Mesodermal cell (in vitro differentiated cells): ENCODE results near the gene CST7.

Experiments
- H3K27ac ChIP-seq: 2 replicates; pipeline ENCODE4 v1.7.0; 2013; ENCODE audit warnings: mild to moderate bottlenecking, low read depth, low read length, moderate library complexity; ENCODE audit not compliant: severe bottlenecking
- H3K36me3 ChIP-seq: 2 replicates; pipeline ENCODE4 v1.7.1; 2013; ENCODE audit warnings: mild to moderate bottlenecking, low read length, moderate library complexity; ENCODE audit not compliant: control insufficient read depth, insufficient read depth
- H3K4me1 ChIP-seq: one replicate; pipeline ENCODE4 v1.7.1; 2013; ENCODE audit warnings: mild to moderate bottlenecking, low read length; ENCODE audit not compliant: insufficient read depth, control insufficient read depth, poor library complexity, severe bottlenecking
- H3K4me3 ChIP-seq: 2 replicates; pipeline ENCODE4 v1.7.0; 2013; ENCODE audit warnings: low read length, control low read depth, mild to moderate bottlenecking; ENCODE audit not compliant: insufficient read depth, poor library complexity, severe bottlenecking; ENCODE audit errors: extremely low read depth
- H3K9me3 ChIP-seq: 2 replicates; pipeline ENCODE4 v1.7.1; 2013; ENCODE audit warnings: mild to moderate bottlenecking, low read length, moderate library complexity; ENCODE audit not compliant: control insufficient read depth
- WGBS, 2 experiments: methylation state at CpG; one replicate each; pipeline ENCODE4 v1.1.5; 2013; ENCODE audit warnings: missing lambda C conversion rate in 2 of 2; ENCODE audit not compliant: insufficient coverage in 2 of 2; 5-methylcytosine and 5-hydroxymethylcytosine counted together

The CST7 gene

GRCh38 chr20:24965065-24965919, 16.2 kb downstream of the CST7 start:
- Histone ChIP-seq H3K9me3 (no peaks in the 10 kb centered on the region), H3K27ac (no peak overlapping the region), H3K4me1 (no peaks in the 10 kb centered on the region), H3K36me3 (peaks cover 89% of the 10 kb centered on the region), H3K4me3 (no peak overlapping the region)
- 88 to 98% methylated on average over 7 of the region's 7 CpGs for WGBS, 2 experiments

- no peak overlapping the region for H3K4me3 ChIP-seq
These were observed 17.4 kb downstream of the CST7 start for GRCh38 chr20:24966317-24967012.

GRCh38 chr20:24968278-24968800, 19.3 kb downstream of the CST7 start:
- Histone ChIP-seq H3K36me3 (peaks cover 81% of the 10 kb centered on the region), H3K9me3 (no peaks in the 10 kb centered on the region), H3K4me1 (no peaks in the 10 kb centered on the region), H3K4me3 (no peak overlapping the region), H3K27ac (no peak overlapping the region)
- WGBS, 2 experiments, result 90 to 96% methylated on average over 4 of the region's 5 CpGs

More at GRCh38 chr20:24966317-24967012, 17.4 kb downstream of the CST7 start:
- Histone ChIP-seq H3K36me3 (peaks cover 83% of the 10 kb centered on the region), H3K27ac (no peak overlapping the region), H3K9me3 (no peaks in the 10 kb centered on the region), H3K4me1 (no peaks in the 10 kb centered on the region)
- WGBS, 2 experiments, result 92 to 98% methylated on average over 13 of the region's 15 CpGs

GRCh38 chr20:24969186-24970029, 20.3 kb downstream of the CST7 start:
- no peak overlapping the region for H3K4me3 ChIP-seq
- no peaks in the 10 kb centered on the region for H3K4me1 ChIP-seq
- H3K36me3 ChIP-seq, result peaks cover 74% of the 10 kb centered on the region
- H3K9me3 ChIP-seq, result no peaks in the 10 kb centered on the region
- no peak overlapping the region for H3K27ac ChIP-seq
- WGBS, 2 experiments, result 96 to 97% methylated on average over 14 to 16 of the region's 19 CpGs

GRCh38 chr20:24970030-24970553, 21.0 kb downstream of the CST7 start:
- Histone ChIP-seq H3K4me1 (no peaks in the 10 kb centered on the region), H3K4me3 (no peak overlapping the region), H3K36me3 (peaks cover 69% of the 10 kb centered on the region), H3K9me3 (no peaks in the 10 kb centered on the region), H3K27ac (no peak overlapping the region)
- 96 to 97% methylated on average over 4 of the region's 5 CpGs for WGBS, 2 experiments

- WGBS, 2 experiments, result 100% methylated on average over 3 of the region's 8 CpGs
- H3K4me3 ChIP-seq, result no peak overlapping the region
- H3K9me3 ChIP-seq, result no peaks in the 10 kb centered on the region
- no peak overlapping the region for H3K27ac ChIP-seq
- peaks cover 63% of the 10 kb centered on the region for H3K36me3 ChIP-seq
- no peaks in the 10 kb centered on the region for H3K4me1 ChIP-seq
These were observed 21.7 kb downstream of the CST7 start for GRCh38 chr20:24970754-24971153.

GRCh38 chr20:24971376-24972101, 22.5 kb downstream of the CST7 start:
- peaks cover 61% of the 10 kb centered on the region for H3K36me3 ChIP-seq
- no peaks in the 10 kb centered on the region for H3K9me3 ChIP-seq
- H3K4me1 ChIP-seq, result no peaks in the 10 kb centered on the region
- H3K27ac ChIP-seq, result no peak overlapping the region
- 95 to 96% methylated on average over 4 to 6 of the region's 6 CpGs for WGBS, 2 experiments
- no peak overlapping the region for H3K4me3 ChIP-seq

- Histone ChIP-seq H3K27ac (no peak overlapping the region), H3K36me3 (peaks cover 62% of the 10 kb centered on the region), H3K4me3 (no peak overlapping the region), H3K9me3 (no peaks in the 10 kb centered on the region), H3K4me1 (no peaks in the 10 kb centered on the region)
- WGBS, 2 experiments, result 100% methylated on average over 1 to 2 of the region's 2 CpGs
These were observed 23.3 kb downstream of the CST7 start for GRCh38 chr20:24972341-24972740.

GRCh38 chr20:24977336-24977735, 28.3 kb downstream of the CST7 start:
- Histone ChIP-seq H3K27ac (no peak overlapping the region), H3K4me3 (no peak overlapping the region), H3K36me3 (peaks cover 60% of the 10 kb centered on the region), H3K9me3 (no peaks in the 10 kb centered on the region), H3K4me1 (no peaks in the 10 kb centered on the region)
- 100% methylated on average over 1 of the region's 1 CpG for WGBS, 2 experiments
